Right lobe of liver (tissue), 6 donors: ENCODE data around the gene IQSEC1. TPM values are rescaled to one million over a fixed set of nuclear protein-coding genes. Genes with fewer than 3 reads are reported as not detected.

ENCODE experiments used
- ATAC-seq, 4 donors: fragments of 200-7000 bp; cut with Tn5 transposase; one replicate each; pipeline ENCODE4 v1.9.1; 2020; ENCODE audit warnings: mild to moderate bottlenecking in 4 of 4, moderate library complexity in 4 of 4
- DNase-seq, 3 donors: peaks; one replicate each; pipeline ENCODE4 v3.0.0-alpha.2; 2020
- H3K27ac ChIP-seq, 3 donors: fragments of 200-600 bp; one replicate each; pipeline ENCODE4 v1.8.0; 2022
- H3K27me3 ChIP-seq, 2 donors: fragments of 200-600 bp; one replicate each; pipeline ENCODE4 v1.8.0; 2022
- H3K36me3 ChIP-seq, 4 donors: fragments of 200-600 bp; sonication (generic) in 1 of 4; one replicate each; pipeline versions ENCODE4 v1.5.1 to v1.8.0; 2017 to 2022; ENCODE audit warnings: control low read depth in 1 of 4
- H3K4me1 ChIP-seq, 4 donors: fragments of 200-600 bp; sonication (generic) in 1 of 4; one replicate each; pipeline versions ENCODE4 v1.5.1 to v1.8.0; 2017 to 2022; ENCODE audit warnings: control low read depth in 1 of 4
- H3K4me3 ChIP-seq, 3 donors: fragments of 200-600 bp; one replicate each; pipeline ENCODE4 v1.8.0; 2022
- H3K9me3 ChIP-seq, 4 donors: fragments of 200-600 bp; sonication (generic) in 1 of 4; one replicate each; pipeline versions ENCODE4 v1.5.1 to v1.8.0; 2017 to 2022; ENCODE audit warnings: control low read depth in 1 of 4
- CTCF ChIP-seq, 4 donors: fragments of 200-600 bp in 3 of 4; fragments of 450-650 bp in 1 of 4; IDR thresholded peaks; one replicate each; pipeline versions ENCODE4 v1.5.1 to v1.8.0; 2016 to 2022; ENCODE audit warnings: antibody characterized with exemption in 4 of 4, mild to moderate bottlenecking in 2 of 4
- POLR2A ChIP-seq: fragments of 450-650 bp; IDR thresholded peaks from one replicate; pipeline ENCODE4 v1.6.1; 2017; ENCODE audit warnings: antibody characterized with exemption, mild to moderate bottlenecking
- WGBS: methylation state at CpG from one replicate; pipeline ENCODE4 v1.1.6; 2018; ENCODE audit warnings: low coverage, low lambda C conversion rate; ENCODE audit not compliant: insufficient coverage; ENCODE audit errors: missing lambda C conversion rate; 5-methylcytosine and 5-hydroxymethylcytosine counted together
- intact Hi-C, 2 donors: fragments of 100-400 bp; cut with DNase I; formaldehyde crosslinking; loops; one replicate each; pipeline versions ENCODE4 v1.11.2 to v1.14.1; 2022
- total RNA-seq, 6 experiments: library from RNA; depleted of rRNA in 2 of 6; stranded (reverse); fragments of >200 nt in 2 of 6; fragmentation: NEBNext Ultra II Directional in 3 of 6; extraction: Animal tissue kit (Norgen Biotek cat#: 25700) in 3 of 6; gene quantifications; one replicate each; pipeline versions ENCODE4 v1.1.0 to v1.2.4, GENCODE V29; 2016 to 2023
- donor health status: DM: no; HTN: yes; CAD: no.
- donor health status: DM: no; HTN: no; CAD: no.
- donor health status: DM: no; HTN: no; CAD: no.
- donor health status: DM: no; HTN: yes; CAD: no.
- donor health status: DM: no; HTN: yes; CAD: no.

Gene IQSEC1
- total RNA-seq, 6 experiments from 2014 or later = 32.1 to 61.3 (median 48.9) TPM

GRCh38 chr3:13049400-13049799, 23.8 kb downstream of the IQSEC1 start:
- WGBS = 96% methylated on average over 4 of the region's 6 CpGs
- Histone ChIP-seq H3K27me3 (no peaks in the 10 kb centered on the region), H3K4me1 (no peaks in the 10 kb centered on the region), H3K36me3 (no peaks in the 10 kb centered on the region), H3K27ac (no peak overlapping the region), H3K9me3 (no peaks in the 10 kb centered on the region), H3K4me3 (no peak overlapping the region)
- TF ChIP-seq POLR2A = no peak
- TF ChIP-seq CTCF (IDR thresholded peaks at IDR 0.05) = no peak
- intact Hi-C loops = no loop called here
- DNase-seq (no peak), ATAC-seq (no peak)

GRCh38 chr3:13047296-13048165, 25.7 kb downstream of the IQSEC1 start:
- H3K27ac ChIP-seq = no peak overlapping the region
- intact Hi-C loops = no loop called here
- DNase-seq (peak in 1 of 3 donors; percentile 46), ATAC-seq (no peak)
- TF ChIP-seq CTCF (IDR thresholded peaks at IDR 0.05) (no peak), POLR2A (no peak)
- H3K4me1 ChIP-seq = no peaks in the 10 kb centered on the region
- no peaks in the 10 kb centered on the region for H3K36me3 ChIP-seq
- H3K27me3 ChIP-seq = no peaks in the 10 kb centered on the region
- WGBS = no CpG with 5 or more reads among the region's 11 CpGs
- no peaks in the 10 kb centered on the region for H3K9me3 ChIP-seq
- H3K4me3 ChIP-seq = no peak overlapping the region

- WGBS = 60% methylated on average over 3 of the region's 15 CpGs
- Histone ChIP-seq H3K27me3 (no peaks in the 10 kb centered on the region), H3K27ac (no peak overlapping the region), H3K4me1 (no peaks in the 10 kb centered on the region), H3K4me3 (no peak overlapping the region), H3K9me3 (no peaks in the 10 kb centered on the region), H3K36me3 (no peaks in the 10 kb centered on the region)
- no peak for ATAC-seq
- TF ChIP-seq CTCF (IDR thresholded peaks at IDR 0.05) = no peak
- no peak for TF ChIP-seq POLR2A
- intact Hi-C loops = no loop called here
- DNase-seq = peak in 1 of 3 donors; percentile 32
Measured at GRCh38 chr3:13046569-13047274, 26.5 kb downstream of the IQSEC1 start.

GRCh38 chr3:13045904-13046568, 27.2 kb downstream of the IQSEC1 start:
- Histone ChIP-seq H3K36me3 (no peaks in the 10 kb centered on the region), H3K9me3 (no peaks in the 10 kb centered on the region), H3K4me1 (no peaks in the 10 kb centered on the region), H3K4me3 (no peak overlapping the region), H3K27ac (no peak overlapping the region), H3K27me3 (no peaks in the 10 kb centered on the region)
- 73% methylated on average over 9 of the region's 22 CpGs for WGBS
- intact Hi-C loops = no loop called here
- peak in 1 of 3 donors; percentile 51 for DNase-seq
- TF ChIP-seq POLR2A (no peak), CTCF (IDR thresholded peaks at IDR 0.05) (no peak)
- peak; percentile 30 to 76 (median 54) for ATAC-seq
